GM12865 (cell line): Measurements from ENCODE around the gene BAAT.

Experiments
- DNase-seq: peaks from one replicate; pipeline ENCODE4 v3.0.0; 2010; ENCODE audit warnings: low read depth
- H3K4me3 ChIP-seq: 2 replicates; pipeline ENCODE4 v1.5.1; 2011; ENCODE audit warnings: mild to moderate bottlenecking, low read depth, low read length, control low read depth
- TF ChIP-seq, protein P1 (sequence below): IDR thresholded peaks from 2 replicates; pipeline ENCODE4 v1.5.1; 2011; ENCODE audit warnings: low read length, control low read depth, low read depth, inconsistent platforms; ENCODE audit not compliant: insufficient read depth; ENCODE audit errors: missing control alignments

The BAAT gene

DNA sequence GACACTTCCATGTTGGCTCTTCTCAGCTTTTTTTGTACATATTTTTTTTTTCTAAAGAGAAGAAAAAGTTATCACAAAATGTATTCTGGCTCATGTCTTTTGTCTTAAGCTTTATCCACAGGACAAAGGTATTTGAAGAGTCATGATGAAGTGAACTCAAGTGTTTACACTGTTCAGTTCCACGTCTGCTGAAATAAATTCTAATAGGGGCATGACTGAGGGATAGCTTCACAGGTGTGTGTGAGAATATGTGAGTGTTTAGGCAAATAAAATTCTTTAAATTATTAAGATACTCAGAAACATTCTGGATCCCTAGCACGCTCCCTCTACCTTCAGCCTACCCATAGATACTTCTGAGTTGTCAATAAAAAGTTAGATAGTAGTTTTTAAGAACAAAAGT is 59.8 kb downstream of the BAAT start:
- H3K4me3 ChIP-seq = no peak overlapping the region
- no peak for DNase-seq
- TF ChIP-seq, protein P1, sequence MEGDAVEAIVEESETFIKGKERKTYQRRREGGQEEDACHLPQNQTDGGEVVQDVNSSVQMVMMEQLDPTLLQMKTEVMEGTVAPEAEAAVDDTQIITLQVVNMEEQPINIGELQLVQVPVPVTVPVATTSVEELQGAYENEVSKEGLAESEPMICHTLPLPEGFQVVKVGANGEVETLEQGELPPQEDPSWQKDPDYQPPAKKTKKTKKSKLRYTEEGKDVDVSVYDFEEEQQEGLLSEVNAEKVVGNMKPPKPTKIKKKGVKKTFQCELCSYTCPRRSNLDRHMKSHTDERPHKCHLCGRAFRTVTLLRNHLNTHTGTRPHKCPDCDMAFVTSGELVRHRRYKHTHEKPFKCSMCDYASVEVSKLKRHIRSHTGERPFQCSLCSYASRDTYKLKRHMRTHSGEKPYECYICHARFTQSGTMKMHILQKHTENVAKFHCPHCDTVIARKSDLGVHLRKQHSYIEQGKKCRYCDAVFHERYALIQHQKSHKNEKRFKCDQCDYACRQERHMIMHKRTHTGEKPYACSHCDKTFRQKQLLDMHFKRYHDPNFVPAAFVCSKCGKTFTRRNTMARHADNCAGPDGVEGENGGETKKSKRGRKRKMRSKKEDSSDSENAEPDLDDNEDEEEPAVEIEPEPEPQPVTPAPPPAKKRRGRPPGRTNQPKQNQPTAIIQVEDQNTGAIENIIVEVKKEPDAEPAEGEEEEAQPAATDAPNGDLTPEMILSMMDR = no peak

GRCh38 chr9:101324245-101324804 is 60.5 kb downstream of the BAAT start:
- no peak overlapping the region for H3K4me3 ChIP-seq
- no peak for DNase-seq
- TF ChIP-seq, protein P1 = no peak

GRCh38 chr9:101323129-101323528 is 61.7 kb downstream of the BAAT start:
- TF ChIP-seq, protein P1 = no peak
- no peak for DNase-seq
- no peak overlapping the region for H3K4me3 ChIP-seq

GRCh38 chr9:101317735-101318134 is 67.1 kb downstream of the BAAT start:
- no peak for DNase-seq
- TF ChIP-seq, protein P1 = no peak
- no peak overlapping the region for H3K4me3 ChIP-seq

DNA sequence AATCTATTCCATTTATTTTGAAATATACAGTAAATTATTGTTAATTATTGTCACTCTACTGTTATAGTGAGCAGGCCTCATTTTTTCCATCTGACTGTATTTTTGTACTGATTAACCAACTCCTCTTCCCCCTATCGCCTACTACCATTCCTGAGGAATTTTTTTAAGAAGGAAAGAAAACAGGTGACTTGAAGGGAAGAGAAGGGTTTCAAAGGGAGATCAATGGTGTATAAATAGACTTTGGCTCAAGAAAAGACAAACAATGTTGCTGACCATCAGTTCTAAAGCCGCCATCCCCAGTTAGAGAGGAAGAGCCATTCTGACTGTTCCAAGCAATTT is 69.7 kb downstream of the BAAT start:
- DNase-seq = no peak
- TF ChIP-seq, protein P1 = no peak

DNA sequence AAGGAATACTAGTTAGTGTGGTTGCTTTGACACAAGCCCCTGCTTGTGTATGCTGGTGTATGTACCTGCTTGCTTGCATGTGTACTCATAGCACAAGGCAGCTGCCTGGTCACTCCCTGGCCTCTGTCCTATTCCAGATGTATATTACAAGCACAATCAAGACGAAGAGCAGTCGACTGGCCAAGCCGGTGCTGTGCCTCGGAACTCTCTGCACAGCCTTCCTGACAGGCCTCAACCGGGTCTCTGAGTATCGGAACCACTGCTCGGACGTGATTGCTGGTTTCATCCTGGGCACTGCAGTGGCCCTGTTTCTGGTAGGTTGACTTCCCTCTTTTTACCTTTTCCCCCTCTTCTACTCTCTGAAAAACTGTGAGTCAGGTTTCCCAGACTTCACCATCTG is 72.1 kb downstream of the BAAT start:
- no peak overlapping the region for H3K4me3 ChIP-seq
- DNase-seq = no peak
- TF ChIP-seq, protein P1 = no peak

More for the DNA sequence above, 69.7 kb downstream of the BAAT start:
- no peak overlapping the region for H3K4me3 ChIP-seq

- no peak overlapping the region for H3K4me3 ChIP-seq
- TF ChIP-seq, protein P1 = peak; percentile 51
- peak; percentile 80 for DNase-seq
Observed at GRCh38 chr9:101311758-101312420, 72.9 kb downstream of the BAAT start.
